ENCODE results near the gene NHP2.

The NHP2 gene

DNA sequence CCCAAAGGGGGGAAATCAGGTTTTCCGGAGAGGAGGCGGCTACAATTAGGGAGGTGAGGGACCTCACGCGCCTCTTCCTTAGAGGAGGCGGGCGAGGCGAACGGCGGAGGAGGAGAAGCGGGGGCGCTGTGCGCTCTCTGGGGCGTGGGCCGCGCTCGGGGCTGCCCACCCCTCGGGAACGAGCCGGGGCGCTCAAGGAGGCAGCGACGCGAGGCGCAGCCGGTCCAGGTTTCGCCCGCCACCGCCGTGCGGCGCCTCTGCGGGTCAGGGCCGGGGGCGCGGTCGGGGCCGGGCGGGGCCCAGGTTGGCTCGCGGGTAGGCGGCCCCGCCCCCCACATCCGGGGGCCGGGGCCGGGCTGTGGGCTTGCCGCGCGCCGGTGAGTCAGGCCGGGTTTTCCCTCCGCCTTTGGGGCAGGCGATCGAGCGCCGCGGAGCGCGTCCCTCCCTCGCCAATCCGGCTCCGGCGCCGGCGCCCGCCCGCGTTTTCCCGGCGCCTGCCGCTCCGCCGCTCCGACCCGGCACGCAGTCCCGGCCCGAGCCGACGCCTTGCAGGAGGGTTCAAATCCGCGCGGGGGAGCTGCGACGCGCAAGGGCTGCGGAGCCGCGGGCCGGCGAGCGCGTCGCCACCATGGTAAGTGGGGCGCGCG is 40.4 kb downstream of the NHP2 start, which contains the start of gene N4BP3:
TSS of gene N4BP3 (plus strand) at position 392 of the 647 bp plus-strand sequence. CDS start 6,052 bp downstream, outside the sequence.
- DNase-seq = peak; percentile 54 to 75

DNA sequence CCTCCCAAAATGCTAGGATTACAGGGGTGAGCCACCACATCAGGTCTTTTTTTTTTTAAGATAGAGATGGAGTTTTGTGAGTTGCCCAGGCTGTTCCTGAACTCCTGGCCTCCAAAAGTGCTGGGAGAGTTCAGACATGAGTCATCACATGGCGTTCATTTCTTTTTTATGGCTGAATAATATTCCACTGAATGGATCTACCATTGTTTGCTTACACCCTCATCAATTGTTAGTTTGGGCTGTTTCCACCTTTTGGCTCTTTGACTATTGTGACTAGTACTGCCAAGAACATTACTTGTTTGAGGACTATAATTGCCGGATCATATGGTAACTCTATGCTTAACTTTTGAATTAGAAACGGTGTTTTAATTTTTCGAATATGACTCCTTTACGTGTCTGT is 41.1 kb downstream of the NHP2 start:
- no peak for DNase-seq

DNA sequence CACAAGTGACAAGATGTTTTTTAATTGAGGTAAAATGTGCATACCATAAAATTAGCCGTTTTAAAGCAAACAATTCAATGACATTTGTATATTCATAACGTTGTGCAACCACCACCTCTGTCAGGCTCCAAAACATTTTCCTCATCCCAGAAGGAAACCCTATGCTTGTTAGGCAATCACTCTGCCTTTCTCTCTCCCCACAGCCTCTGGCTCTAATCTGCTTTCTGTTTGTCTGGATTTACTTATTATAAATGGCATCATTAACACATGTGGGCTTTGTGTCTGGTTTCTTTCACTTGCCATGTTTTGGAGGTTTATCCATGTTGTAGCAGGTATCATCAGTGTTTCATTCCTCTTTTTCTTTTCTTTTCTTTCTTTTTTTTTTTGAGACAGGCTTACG is 41.8 kb downstream of the NHP2 start:
- DNase-seq = no peak

DNA sequence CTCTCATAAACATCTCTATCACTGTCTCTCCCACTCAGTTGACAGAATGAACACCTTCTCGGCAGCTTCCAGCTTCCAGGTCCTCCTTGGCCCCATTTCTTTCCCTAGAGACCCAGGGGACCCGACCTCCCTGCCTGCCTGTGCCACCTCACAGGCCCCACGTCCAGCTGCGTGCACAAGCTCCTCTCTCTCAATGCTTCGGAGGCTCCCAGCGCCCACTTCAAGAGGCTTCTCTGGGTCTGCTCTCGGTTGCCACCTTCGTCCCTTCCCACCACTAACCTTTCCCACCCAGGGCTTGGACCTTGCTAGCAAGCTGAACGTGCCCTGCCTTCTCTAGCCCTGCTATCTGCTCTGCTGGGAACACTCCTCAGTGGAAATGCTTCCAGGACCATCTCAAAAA is 43.2 kb downstream of the NHP2 start:
- DNase-seq = no peak

DNA sequence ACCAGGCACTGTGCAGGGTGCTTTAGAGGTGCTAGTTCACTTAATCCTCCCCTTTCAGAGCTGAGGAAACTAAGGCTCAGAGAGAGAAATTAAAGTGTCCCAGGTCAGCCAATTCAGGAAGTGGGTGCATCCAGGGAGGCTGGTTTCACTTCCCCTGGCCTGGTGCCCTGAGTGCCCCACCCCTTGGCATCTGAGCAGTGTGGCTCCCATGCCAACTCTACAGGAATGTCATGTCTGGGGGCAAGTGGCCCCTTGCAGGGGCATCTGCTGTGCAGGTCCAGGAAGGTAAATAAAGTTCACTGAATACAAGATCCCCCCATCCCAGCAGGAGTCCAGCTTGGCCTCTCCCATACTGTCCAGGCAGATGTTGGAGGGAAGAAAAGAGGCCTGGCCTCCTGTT is 44.7 kb downstream of the NHP2 start:
- DNase-seq = no peak

DNA sequence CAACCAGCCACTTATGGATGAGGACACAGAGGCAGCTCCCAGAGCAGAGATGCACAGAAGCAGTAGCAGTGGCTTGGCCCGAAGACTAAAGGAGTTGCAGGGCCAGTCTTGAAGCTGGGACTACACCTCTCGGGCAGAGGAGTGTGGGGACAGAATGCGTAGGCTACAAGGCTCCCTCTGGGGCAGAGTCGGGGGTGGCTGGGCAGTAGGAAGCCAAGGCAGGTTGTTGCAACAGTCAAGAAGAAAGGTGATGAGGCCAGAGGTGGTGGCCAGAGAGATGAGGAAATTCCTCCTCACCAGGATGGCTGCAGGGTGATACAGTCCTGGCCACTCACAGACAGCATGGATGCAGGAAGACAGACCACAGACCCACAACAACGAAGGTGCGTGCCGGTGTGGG is 45.2 kb downstream of the NHP2 start:
- DNase-seq = no peak

DNA sequence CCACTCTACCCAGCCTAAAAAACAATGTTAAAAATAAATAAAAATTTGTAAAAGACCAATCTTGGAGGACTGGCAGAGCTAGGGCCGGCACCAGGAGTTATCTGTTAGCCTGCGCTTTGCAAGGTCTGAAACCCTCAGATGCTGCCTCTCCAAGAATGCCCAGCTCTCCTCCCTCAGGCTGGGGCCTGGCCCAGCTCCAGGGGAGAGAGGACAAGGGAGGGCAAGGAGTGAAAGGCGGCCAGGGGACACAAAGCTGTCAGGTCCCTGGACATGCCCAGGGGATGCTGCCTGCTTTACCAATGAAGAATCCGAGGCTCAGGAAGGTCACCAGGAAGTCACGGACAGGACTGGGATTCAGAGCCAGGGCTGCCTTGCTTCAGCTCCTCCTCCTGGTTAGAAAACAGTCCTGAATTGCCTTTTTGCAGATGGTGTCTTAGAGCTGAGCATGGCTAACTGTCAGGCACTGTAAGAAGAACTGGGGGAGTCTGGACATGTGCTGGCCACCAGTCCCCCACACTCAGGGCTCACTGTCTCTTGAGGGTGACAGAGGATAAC is 45.9 kb downstream of the NHP2 start:
- no peak for DNase-seq

DNA sequence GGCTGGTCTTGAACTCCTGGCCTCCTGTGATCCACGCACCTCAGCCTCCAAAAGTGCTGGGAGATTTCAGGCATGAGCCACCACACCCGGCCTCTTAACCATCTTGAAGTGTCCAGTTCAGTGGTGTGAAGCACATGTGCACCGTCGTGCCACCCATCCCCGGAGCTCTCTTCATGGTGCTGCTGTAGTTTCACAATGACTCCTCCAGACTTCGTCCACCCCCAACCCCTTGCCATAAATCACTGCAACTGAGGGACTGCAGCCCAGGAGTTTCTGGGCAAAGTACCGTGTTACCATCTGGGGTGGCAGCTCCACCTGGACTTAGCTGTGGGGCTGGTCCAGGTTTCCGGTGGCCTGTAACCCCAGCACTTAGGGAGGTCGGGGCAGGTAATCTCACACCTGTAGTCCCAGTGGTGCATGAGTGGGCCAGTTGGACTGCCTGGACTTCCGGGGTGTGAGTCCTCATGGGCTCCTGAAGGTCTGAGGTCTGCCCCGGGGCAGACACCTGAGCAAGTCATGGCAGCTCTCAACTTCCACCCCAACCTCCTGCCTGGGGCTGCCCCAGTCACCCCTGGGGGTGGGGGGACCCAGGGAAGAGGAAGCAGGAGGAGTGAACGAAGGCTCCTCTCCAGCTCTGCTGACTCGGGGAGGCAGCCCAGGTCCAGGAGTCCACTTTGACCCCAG is 47.0 kb downstream of the NHP2 start:
- no peak for DNase-seq

DNA sequence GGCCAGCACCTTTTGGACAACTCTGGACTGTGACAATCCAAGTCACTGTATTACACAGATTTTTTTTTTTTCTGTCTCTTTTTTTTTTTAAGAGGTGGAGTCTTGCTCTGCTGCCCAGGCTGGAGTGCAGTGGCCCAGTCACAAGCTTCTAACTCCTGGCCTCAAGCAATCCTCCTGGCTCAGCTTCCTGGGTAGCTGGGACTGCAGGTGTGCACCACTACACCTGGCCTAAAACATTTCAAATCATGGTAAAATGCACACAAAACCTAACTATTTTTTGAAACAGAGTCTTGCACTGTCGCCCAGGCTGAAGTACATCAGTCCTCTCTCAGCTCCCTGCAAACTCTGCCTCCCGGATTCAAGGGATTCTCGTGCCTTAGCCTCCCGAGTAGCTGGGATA is 47.6 kb downstream of the NHP2 start:
- no peak for DNase-seq

DNA sequence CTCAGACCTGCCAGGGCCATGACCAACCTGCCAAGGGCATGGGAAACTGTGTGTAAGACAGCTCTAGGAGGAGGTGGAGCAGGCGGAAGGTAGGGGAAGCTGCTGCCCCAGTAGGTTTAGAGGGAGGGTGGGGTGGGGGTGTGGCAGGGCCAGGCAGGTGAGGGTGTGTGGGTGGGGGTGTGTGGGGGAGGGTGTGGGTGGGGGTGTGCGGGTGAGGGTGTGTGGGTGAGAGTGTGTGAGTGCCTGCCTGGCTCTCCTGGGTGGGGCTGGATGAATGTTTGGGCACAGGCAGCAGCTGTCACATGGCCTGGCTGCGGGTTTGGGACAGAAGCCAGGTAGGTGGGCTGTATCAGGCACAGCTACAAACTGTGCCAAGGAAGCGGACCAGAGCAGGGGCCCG is 49.2 kb downstream of the NHP2 start:
- DNase-seq = no peak

DNA sequence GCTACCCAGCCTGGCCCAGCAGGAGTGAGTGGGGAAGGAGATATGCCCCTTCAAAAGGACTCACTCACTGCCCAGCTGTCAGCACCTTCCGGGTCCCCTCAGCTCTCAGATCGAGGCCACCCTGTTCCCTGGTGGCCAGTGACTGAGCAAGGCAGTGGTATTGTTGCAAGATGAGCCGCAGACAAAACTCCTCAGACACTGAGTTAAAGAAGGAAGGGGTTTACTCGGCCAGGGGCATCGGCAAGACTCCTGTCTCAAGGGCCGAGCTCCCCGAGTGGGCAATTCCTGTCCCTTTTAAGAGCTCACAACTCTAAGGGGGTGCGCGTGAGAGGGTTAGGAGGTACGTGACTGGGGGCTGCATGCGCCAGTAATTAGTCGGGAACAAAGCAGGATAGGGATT is 50.1 kb downstream of the NHP2 start:
- DNase-seq = no peak
